Common myeloid progenitor, CD34-positive (primary cell): ENCODE results near the gene CXCL14.

Source experiments
- CTCF ChIA-PET: fragments of 350-600 bp; sonication (Branson Sonifier 250); formaldehyde crosslinking; loops from one replicate; lab custom pipeline; 2021; ENCODE audit warnings: antibody characterized with exemption; lab: Charles Lee
- POLR2A ChIA-PET: fragments of 350-600 bp; sonication (Branson Sonifier 250); formaldehyde crosslinking; loops from one replicate; lab custom pipeline; 2021; ENCODE audit warnings: antibody characterized with exemption; lab: Charles Lee
- DNase-seq, 3 donors: peaks; one replicate each; pipeline versions ENCODE4 v3.0.0 to v3.0.0-alpha.2; 2013
- H3K27ac ChIP-seq, 2 experiments: 1 replicate in 1 of 2; 2 replicates in 1 of 2; pipeline ENCODE4 v1.7.0; 2013; ENCODE audit warnings: inconsistent platforms in 2 of 2, low read length in 2 of 2, mild to moderate bottlenecking in 2 of 2, low read depth in 1 of 2, moderate library complexity in 1 of 2; ENCODE audit not compliant: severe bottlenecking in 2 of 2, insufficient read depth in 1 of 2, poor library complexity in 1 of 2
- H3K27me3 ChIP-seq, 5 experiments: replicated peaks in 2 of 5; 1 replicate in 3 of 5; 2 replicates in 2 of 5; pipeline versions ENCODE4 v1.6.1 to v1.7.0; 2013; ENCODE audit warnings: low read length in 4 of 5, mild to moderate bottlenecking in 2 of 5, moderate library complexity in 2 of 5, inconsistent platforms in 1 of 5; ENCODE audit not compliant: insufficient read depth in 5 of 5, control insufficient read depth in 4 of 5
- H3K36me3 ChIP-seq, 4 experiments: 1 replicate in 2 of 4; 2 replicates in 2 of 4; pipeline versions ENCODE4 v1.6.1 to v1.7.0; 2013; ENCODE audit warnings: low read length in 3 of 4, control low read depth in 1 of 4, mild to moderate bottlenecking in 1 of 4; ENCODE audit not compliant: control insufficient read depth in 4 of 4, insufficient read depth in 4 of 4
- H3K4me1 ChIP-seq, 4 experiments: 1 replicate in 3 of 4; 2 replicates in 1 of 4; pipeline versions ENCODE4 v1.6.1 to v1.7.1; 2013; ENCODE audit warnings: low read length in 3 of 4, mild to moderate bottlenecking in 3 of 4, control low read depth in 1 of 4, inconsistent platforms in 1 of 4, moderate library complexity in 1 of 4; ENCODE audit not compliant: control insufficient read depth in 4 of 4, insufficient read depth in 4 of 4; ENCODE audit errors: control extremely low read depth in 1 of 4
- H3K4me3 ChIP-seq, 7 experiments: 1 replicate in 4 of 7; 2 replicates in 3 of 7; pipeline versions ENCODE4 v1.5.1 to v1.7.0; 2013; ENCODE audit warnings: mild to moderate bottlenecking in 7 of 7, low read length in 6 of 7, moderate library complexity in 6 of 7, inconsistent platforms in 2 of 7, low read depth in 2 of 7, control low read depth in 1 of 7; ENCODE audit not compliant: insufficient read depth in 4 of 7, control insufficient read depth in 1 of 7; ENCODE audit errors: extremely low read depth in 1 of 7
- H3K9me3 ChIP-seq, 5 experiments: 1 replicate in 4 of 5; 2 replicates in 1 of 5; pipeline versions ENCODE4 v1.6.1 to v1.7.1; 2013; ENCODE audit warnings: low read length in 4 of 5, mild to moderate bottlenecking in 2 of 5, inconsistent platforms in 1 of 5, low read depth in 1 of 5, moderate library complexity in 1 of 5; ENCODE audit not compliant: control insufficient read depth in 4 of 5, insufficient read depth in 2 of 5; ENCODE audit errors: control extremely low read depth in 1 of 5
- WGBS: methylation state at CpG from one replicate; pipeline ENCODE4 v1.1.5; 2013; ENCODE audit not compliant: insufficient coverage; 5-methylcytosine and 5-hydroxymethylcytosine counted together

CXCL14 gene

GRCh38 chr5:135549413-135549812, 29.4 kb downstream of the CXCL14 start:
- no peak overlapping the region for H3K4me3 ChIP-seq
- H3K36me3 ChIP-seq = no peaks in the 10 kb centered on the region
- CTCF ChIA-PET = interaction anchor here (0.5 to 29.4 kb wide), 12 partner anchors 10 to 119 kb away, joined by 3 to 1163 read pairs (median 10); partner anchors contain the start of genes DCANP1, NEUROG1 and TIFAB
- 43% methylated on average over 4 of the region's 4 CpGs for WGBS
- no peaks in the 10 kb centered on the region for H3K9me3 ChIP-seq
- no peak overlapping the region for H3K27ac ChIP-seq
- peaks cover 2 to 79% (median 51%) of the 10 kb centered on the region in 5 experiments for H3K27me3 ChIP-seq
- POLR2A ChIA-PET = no interaction called here
- no peak for DNase-seq
- peaks cover 0 to 5% (median 4%) of the 10 kb centered on the region in 4 experiments for H3K4me1 ChIP-seq

GRCh38 chr5:135547590-135548254, 31.1 kb downstream of the CXCL14 start:
- H3K27me3 ChIP-seq = peaks cover 8 to 85% (median 52%) of the 10 kb centered on the region in 5 experiments

GRCh38 chr5:135546912-135547311, 31.9 kb downstream of the CXCL14 start:
- peaks cover 8 to 90% (median 57%) of the 10 kb centered on the region in 5 experiments for H3K27me3 ChIP-seq

More at GRCh38 chr5:135547590-135548254, 31.1 kb downstream of the CXCL14 start:
- Histone ChIP-seq H3K4me3 (no peak overlapping the region), H3K27ac (no peak overlapping the region), H3K4me1 (peaks cover 0 to 19% (median 16%) of the 10 kb centered on the region in 4 experiments), H3K36me3 (no peaks in the 10 kb centered on the region), H3K9me3 (no peaks in the 10 kb centered on the region)
- no peak for DNase-seq
- ChIA-PET CTCF (interaction anchor here (1.4 to 29.4 kb wide), 4 partner anchors 8 to 82 kb away, joined by 3 to 1163 read pairs (median 123); partner anchors contain the start of gene TIFAB), POLR2A (no interaction called here)
- 71% methylated on average over 6 of the region's 8 CpGs for WGBS

GRCh38 chr5:135546101-135546500, 32.7 kb downstream of the CXCL14 start:
- peaks cover 0 to 19% (median 16%) of the 10 kb centered on the region in 4 experiments for H3K4me1 ChIP-seq
- H3K27me3 ChIP-seq = peaks cover 9 to 99% (median 61%) of the 10 kb centered on the region in 5 experiments
- ChIA-PET POLR2A (no interaction called here), CTCF (interaction anchor here (12.8 to 29.4 kb wide), 2 partner anchors 20 to 80 kb away, joined by 241 to 1163 read pairs; partner anchors contain the start of gene TIFAB)
- H3K9me3 ChIP-seq = no peaks in the 10 kb centered on the region
- no peak for DNase-seq
- WGBS = 51% methylated on average over 9 of the region's 12 CpGs
- no peaks in the 10 kb centered on the region for H3K36me3 ChIP-seq
- H3K4me3 ChIP-seq = no peak overlapping the region
- no peak overlapping the region for H3K27ac ChIP-seq

More at GRCh38 chr5:135546912-135547311, 31.9 kb downstream of the CXCL14 start:
- H3K4me3 ChIP-seq = no peak overlapping the region
- POLR2A ChIA-PET = no interaction called here
- no peaks in the 10 kb centered on the region for H3K9me3 ChIP-seq
- 59% methylated on average over 4 of the region's 4 CpGs for WGBS
- CTCF ChIA-PET = interaction anchor here (1.4 to 29.4 kb wide), 4 partner anchors 9 to 81 kb away, joined by 3 to 1163 read pairs (median 123); partner anchors contain the start of gene TIFAB
- H3K4me1 ChIP-seq = peaks cover 0 to 19% (median 16%) of the 10 kb centered on the region in 4 experiments
- no peak for DNase-seq
- H3K36me3 ChIP-seq = no peaks in the 10 kb centered on the region
- H3K27ac ChIP-seq = no peak overlapping the region

- ChIA-PET POLR2A (no interaction called here), CTCF (interaction anchor here (0.8 to 12.8 kb wide), 2 partner anchors 21 to 83 kb away, joined by 3 to 241 read pairs; no protein-coding TSS in a partner anchor)
- 31% methylated on average over 17 of the region's 17 CpGs for WGBS
- H3K27ac ChIP-seq = no peak overlapping the region
- H3K36me3 ChIP-seq = no peaks in the 10 kb centered on the region
- no peaks in the 10 kb centered on the region for H3K9me3 ChIP-seq
- peak overlapping the region in 1 of 7 experiments; percentile 67 for H3K4me3 ChIP-seq
- no peak for DNase-seq
- H3K27me3 ChIP-seq = peaks cover 11 to 100% (median 64%) of the 10 kb centered on the region in 5 experiments
- peaks cover 0 to 19% (median 16%) of the 10 kb centered on the region in 4 experiments for H3K4me1 ChIP-seq
Observed at GRCh38 chr5:135545099-135545498, 33.7 kb downstream of the CXCL14 start.

GRCh38 chr5:135543485-135544304, 35.1 kb downstream of the CXCL14 start:
- Histone ChIP-seq H3K4me1 (peaks cover 0 to 19% (median 16%) of the 10 kb centered on the region in 4 experiments), H3K27me3 (peaks cover 19 to 100% (median 69%) of the 10 kb centered on the region in 5 experiments), H3K4me3 (peak overlapping the region; percentile 19 to 84 (median 58)), H3K9me3 (no peaks in the 10 kb centered on the region), H3K36me3 (no peaks in the 10 kb centered on the region), H3K27ac (no peak overlapping the region)
- peak in 2 of 3 donors; percentile 49 for DNase-seq
- 1% methylated on average over 61 of the region's 77 CpGs for WGBS
- ChIA-PET POLR2A (no interaction called here), CTCF (interaction anchor here (0.8 to 12.8 kb wide), 6 partner anchors 8 to 82 kb away, joined by 3 to 241 read pairs (median 5); no protein-coding TSS in a partner anchor)
